DMS79 (cell line): ENCODE results near the gene EPM2A.
"Not testable (repeated sequence)": the region's sequence is repeated elsewhere in the genome, so short reads cannot be mapped to it uniquely, and the experiment has no call there.

Experiments
- DNase-seq: peaks from one replicate; lab custom pipeline; 2025; lab: John Stamatoyannopoulos, UW

Gene EPM2A

GRCh38 chr6:145735356-145736165 is at the start of gene EPM2A:
TSS of gene EPM2A (minus strand) at chr6:145735520. CDS start at chr6:145735498, 22 bp downstream.
- DNase-seq, result peak; percentile 55

- DNase-seq, result no peak
These were observed 49.4 kb upstream of the EPM2A start for GRCh38 chr6:145784683-145785082.

DNA sequence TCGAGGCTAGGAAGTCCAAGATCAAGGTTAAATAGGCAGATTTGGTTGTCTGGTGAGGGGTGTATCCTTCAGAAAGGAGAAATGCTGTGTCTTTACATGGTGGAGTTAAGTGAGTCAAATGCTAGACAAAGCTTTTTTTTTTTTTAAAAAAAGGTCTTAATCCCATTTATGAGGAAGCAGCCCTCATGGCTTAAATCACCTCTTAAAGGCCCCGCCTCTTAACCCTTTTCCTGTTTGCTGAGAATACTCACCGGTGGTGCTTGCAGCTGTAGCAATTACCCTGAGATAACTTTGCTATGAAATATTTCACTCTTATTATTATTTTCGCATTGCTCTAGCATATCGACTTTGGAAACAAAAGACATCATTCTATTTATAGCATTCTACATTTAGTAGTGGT is 48.5 kb upstream of the EPM2A start:
- DNase-seq, result no peak

GRCh38 chr6:145772846-145773245 is 37.5 kb upstream of the EPM2A start:
- no peak for DNase-seq

GRCh38 chr6:145765449-145765848 is 30.1 kb upstream of the EPM2A start:
- DNase-seq, result no peak

GRCh38 chr6:145763742-145764141 is 28.4 kb upstream of the EPM2A start:
- DNase-seq, result no peak

DNA sequence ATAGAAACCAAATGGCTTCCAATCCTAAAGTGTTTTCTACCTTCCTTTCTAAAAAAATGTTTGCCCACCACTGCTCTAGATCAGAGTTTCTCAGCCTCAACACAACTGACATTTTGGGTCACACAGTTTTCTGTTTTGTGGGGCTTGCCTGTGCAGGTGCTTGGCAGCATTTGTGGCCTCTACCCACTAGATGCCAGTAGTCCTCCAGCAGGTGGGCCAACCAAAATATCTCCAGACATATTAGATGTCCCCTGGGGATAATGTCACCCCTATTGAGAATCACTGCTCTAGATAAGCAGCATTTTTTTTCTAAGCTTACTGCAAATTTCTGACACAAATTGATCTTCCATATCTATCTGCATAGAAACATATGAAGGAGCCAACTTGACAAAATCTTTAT is 26.3 kb upstream of the EPM2A start:
- no peak for DNase-seq

DNA sequence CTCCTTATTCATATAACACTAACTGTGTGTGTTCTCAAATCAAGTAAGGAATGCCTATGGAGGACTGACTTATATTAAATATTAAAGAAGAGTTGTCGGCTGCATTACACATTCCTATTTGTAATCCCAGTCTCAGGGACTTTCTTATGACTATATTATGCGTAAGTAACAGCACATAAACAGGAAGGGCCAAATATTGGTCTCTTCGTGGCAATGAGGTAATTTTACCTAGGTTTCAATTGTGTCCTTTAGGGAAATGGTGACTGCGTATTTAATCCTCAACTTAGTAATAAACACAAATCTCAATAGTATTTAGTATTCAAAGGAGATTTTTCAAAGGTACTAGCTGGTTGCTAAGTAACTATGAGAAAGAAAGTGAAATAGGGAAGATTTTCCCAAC is 22.8 kb upstream of the EPM2A start:
- no peak for DNase-seq

DNA sequence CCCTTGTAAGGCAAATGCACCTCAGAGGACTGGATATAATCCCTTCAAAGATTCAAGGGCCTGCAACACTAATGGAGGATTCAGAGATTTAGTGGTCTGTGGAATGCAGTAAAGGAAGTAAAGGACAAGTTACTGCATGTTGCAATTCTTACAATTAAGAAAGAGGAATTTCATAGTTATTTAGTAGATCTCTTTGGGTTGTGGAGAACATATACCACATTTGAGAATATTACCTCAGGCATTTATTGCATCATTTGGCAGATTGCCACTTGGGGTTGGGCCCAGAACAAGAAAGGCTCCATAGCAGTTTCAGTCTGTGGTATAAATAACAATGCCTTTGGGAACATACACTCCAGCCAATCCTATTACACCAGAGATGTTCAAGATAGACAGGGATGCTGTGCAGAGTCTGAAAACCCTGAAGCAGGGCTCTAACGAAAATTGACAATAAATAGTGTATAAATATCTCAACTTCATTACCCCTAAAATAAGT is 20.9 kb upstream of the EPM2A start:
- peak; percentile 87 for DNase-seq

DNA sequence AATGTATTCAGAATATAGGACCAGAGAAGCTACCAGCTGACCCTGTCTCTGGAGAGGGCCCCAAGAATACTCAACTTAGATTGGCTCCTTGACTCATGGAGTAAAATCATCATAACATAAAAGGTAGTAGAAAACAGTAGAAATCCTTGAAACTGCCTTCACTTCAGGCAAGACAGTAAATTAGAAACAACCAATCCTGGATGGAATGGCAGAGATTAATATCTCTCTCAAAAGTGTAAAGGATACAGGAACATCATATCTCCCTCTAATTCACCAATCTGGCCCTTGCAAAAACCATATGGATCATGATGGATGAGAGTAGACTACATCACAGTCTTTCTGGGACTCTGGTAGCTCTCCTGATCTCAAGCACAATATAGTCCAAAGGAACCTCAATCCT is 20.4 kb upstream of the EPM2A start:
- no peak for DNase-seq

GRCh38 chr6:145752638-145753037 is 17.3 kb upstream of the EPM2A start:
- DNase-seq, result no peak

- no peak for DNase-seq
These were observed 14.3 kb upstream of the EPM2A start for GRCh38 chr6:145749632-145750031.

DNA sequence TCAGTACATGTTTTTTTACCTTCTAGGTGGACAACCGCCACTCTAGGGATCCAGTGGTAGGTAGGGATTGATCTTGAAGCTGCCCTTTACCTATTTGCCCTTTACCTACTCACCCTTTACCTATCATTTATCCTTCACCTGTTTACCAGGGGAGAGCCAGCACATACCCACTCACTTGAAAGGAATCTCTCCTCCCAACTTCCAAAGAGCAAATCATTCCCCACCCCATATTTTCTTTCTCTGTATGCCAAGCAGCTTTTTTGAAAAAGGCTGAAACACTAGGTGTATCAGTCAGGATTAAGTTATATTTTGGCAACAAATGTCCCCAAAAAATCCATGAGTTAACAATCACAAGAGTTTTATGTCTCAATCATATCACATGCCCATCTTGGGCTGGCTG is 10.5 kb upstream of the EPM2A start:
- no peak for DNase-seq

DNA sequence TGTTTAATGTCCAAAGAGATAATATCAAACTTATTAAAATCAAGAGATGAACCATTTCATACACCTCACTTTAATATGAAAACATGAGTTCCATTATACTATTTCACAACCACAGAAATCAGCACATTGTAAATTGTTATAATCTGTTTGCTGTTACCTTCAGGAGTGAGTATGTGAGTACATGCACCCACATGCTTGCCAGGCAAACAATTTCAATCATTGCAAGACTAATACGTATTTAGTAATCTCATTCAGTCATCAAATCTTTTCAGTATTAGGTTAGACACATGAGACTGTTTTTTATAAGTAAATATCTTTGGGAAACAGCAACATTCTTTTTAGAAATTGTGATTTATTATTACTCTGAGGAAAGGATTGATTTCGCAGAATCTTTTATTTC is 9.3 kb upstream of the EPM2A start:
- DNase-seq, result no peak

DNA sequence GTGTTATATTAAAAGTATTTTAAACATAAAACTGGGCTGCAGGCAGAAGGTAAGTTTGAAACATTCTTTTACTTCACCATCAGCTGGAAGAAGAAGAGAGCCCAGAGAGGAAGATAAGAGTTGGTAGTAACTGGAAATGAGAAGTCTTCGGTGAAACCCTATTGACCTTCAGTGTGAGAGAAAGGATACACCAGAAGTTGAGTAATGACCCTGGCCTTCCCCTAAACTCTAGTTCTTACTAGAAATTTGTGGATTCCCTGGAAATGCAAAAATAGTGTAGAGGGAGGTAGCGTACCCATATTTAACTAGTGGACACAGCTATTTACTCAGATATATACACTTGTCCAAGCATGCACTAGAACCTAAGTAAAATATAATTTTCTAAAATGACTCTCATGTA is 8.0 kb upstream of the EPM2A start:
- no peak for DNase-seq

- not testable (repeated sequence) for DNase-seq
These were observed 7.2 kb upstream of the EPM2A start for GRCh38 chr6:145742472-145742871.

DNA sequence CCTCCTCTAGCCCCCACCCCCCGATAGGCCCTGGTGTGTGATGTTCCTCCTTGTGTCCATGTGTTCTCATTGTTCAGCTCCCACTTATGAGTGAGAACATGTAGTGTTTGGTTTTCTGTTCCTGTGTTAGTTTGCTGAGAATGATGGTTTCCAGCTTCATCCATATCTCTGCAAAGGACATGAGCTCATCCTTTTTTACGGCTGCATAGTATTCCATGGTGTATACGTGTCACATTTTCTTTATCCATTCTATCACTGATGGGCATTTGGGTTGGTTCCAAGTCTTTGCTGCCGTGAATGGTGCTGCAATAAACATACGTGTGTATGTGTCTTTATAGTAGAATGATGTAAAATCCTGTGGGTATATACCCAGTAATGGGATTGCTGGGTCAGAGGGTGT is 4.4 kb upstream of the EPM2A start:
- not testable (repeated sequence) for DNase-seq

DNA sequence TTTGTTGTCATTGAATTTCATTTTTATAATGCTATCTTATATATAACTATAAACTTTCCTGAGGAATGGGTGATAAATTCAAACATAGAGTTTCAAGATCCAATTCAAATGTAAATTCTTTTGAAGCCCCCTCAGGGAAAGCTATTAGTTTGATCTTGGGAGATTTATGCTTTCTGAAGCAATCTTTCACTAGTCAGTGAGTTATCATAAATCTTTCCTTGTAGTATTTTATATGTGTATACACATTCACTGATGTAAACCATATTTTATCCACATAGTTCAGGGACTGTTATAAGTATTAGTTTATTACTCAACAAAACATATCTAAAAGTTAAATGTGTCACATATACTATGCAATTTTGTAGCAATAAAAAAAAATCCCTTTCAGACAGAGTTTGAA is 2.9 kb upstream of the EPM2A start:
- DNase-seq, result no peak

DNA sequence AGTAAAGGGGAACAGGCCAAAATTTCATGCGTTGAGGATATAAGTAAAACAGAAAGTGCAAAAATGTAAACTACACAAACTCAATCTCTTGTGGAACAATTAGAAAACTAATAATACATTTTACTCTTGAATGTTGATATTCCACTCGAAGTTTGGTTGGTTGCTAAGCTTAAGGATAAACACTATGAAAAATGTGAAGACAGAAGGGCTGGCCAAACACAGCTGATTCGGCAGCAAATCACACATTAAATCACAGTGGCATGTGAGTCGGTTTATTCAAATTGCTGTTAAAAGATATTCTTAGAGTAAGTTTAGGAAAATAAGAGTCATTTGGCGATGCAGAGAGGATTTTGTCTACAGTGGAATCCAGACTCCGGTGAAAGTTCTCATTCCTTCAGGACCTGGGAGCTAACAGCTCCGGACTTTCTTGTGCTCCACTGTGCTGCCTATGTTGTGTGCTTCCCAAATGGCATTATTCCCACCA is 1.4 kb upstream of the EPM2A start:
- no peak for DNase-seq

GRCh38 chr6:145734486-145735355 is 599 bp downstream of the EPM2A start:
- DNase-seq, result peak; percentile 83

GRCh38 chr6:145733810-145734209 is 1.5 kb downstream of the EPM2A start:
- DNase-seq, result peak; percentile 20

- no peak for DNase-seq
These were observed 2.1 kb downstream of the EPM2A start for GRCh38 chr6:145733207-145733606.

DNA sequence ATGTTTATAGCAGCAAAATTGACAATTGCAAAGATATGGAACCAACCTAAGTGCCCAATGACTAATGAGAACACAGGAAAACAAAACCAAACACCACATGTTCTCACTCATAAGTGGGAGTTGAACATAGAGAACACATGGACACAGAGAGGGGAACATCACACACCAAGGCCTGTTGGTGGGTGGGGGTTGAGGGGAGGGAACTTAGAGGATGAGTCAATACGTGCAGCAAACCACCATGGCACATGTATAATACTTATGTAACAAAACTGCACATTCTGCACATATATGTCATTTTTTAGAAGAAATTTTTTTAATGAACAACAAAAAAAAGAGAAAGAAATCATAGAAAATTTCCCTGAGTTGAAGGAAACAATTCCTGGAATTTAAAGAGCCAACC is 3.9 kb downstream of the EPM2A start:
- DNase-seq, result no peak
